ENCODE measurements around the gene ARIH1. TPM values are rescaled to one million over a fixed set of nuclear protein-coding genes. Genes with fewer than 3 reads are reported as not detected.
A peak's percentile ranks its signal among the peaks of the same experiment; 100 is the strongest.
"Not testable (repeated sequence)": the region's sequence is repeated elsewhere in the genome, so short reads cannot be mapped to it uniquely, and the experiment has no call there.

The ARIH1 gene
- total and polyA plus RNA-seq, 2 donors (not counting 1 experiment from before 2014, with no cell fraction given) = 27.9 to 199 TPM

DNA sequence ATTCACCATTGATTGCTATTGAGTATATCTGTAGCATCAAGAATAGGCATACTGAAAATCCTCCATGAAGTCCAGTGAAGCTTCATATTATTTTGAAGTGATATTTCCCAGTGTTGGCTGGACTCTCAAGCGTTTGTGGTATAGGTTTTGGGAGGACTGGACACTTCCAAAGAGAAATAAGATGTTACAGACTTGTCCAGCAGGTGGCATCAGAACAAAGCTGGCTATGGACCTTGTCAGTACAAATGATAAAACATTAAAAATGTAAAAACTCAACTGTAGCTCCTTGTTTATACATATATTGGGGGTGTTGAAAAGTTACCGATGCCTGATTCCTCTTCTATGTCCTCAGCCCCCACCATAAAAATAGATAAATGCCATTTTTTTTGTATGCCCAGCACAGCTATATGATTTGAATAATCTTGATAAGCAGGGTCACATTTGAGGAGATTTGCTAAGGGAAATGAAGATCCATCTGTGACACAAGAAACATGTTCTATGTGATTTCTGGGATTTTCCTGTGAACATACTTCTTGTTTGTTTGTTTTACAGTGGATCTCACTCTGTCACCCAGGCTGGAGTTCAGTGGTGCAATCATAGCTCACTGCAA is 125.8 kb downstream of the ARIH1 start:
- Histone ChIP-seq H3K4me1 (ENCODE audit: control insufficient read depth in 2 of 2, insufficient read depth in 2 of 2, low read length in 2 of 2) (no peaks in the 10 kb centered on the region), H3K79me2 (ENCODE audit: control insufficient read depth, insufficient read depth, low read length) (no peaks in the 10 kb centered on the region), H3K27me3 (replicated peaks in 1 of 4; ENCODE audit: control extremely low read depth in 1 of 4, control insufficient read depth in 3 of 4, insufficient read depth in 4 of 4, low read length in 3 of 4) (no peaks in the 10 kb centered on the region), H4K20me1 (ENCODE audit: control insufficient read depth, insufficient read depth, low read length, poor library complexity, severe bottlenecking) (no peaks in the 10 kb centered on the region), H3K9me3 (ENCODE audit: control extremely low read depth in 1 of 3, control insufficient read depth in 2 of 3, insufficient read depth in 1 of 3, low read length in 2 of 3) (no peaks in the 10 kb centered on the region), H2AFZ (ENCODE audit: insufficient read depth, low read depth, low read length, poor library complexity, severe bottlenecking) (no peak overlapping the region), H3K9ac (ENCODE audit: low read length) (no peak overlapping the region), H3K4me3 (ENCODE audit: control extremely low read depth in 1 of 5, extremely low read depth in 1 of 5, insufficient read depth in 1 of 5, low read depth in 2 of 5, low read length in 4 of 5) (no peak overlapping the region), H3K36me3 (replicated peaks in 1 of 2; ENCODE audit: control extremely low read depth in 1 of 2, control insufficient read depth in 1 of 2, extremely low read depth in 1 of 2, insufficient read depth in 2 of 2, low read length in 1 of 2) (no peaks in the 10 kb centered on the region), H3K27ac (ENCODE audit: low read length in 2 of 2) (no peak overlapping the region), H3K4me2 (replicated peaks; ENCODE audit: low read depth, low read length, poor library complexity, severe bottlenecking) (no peak overlapping the region)
- intact Hi-C loops (cut with micrococcal nuclease) = loop anchor here (5.0 kb wide), 1 partner anchor 87 kb away; the partner anchor contains the start of genes BBS4 and HIGD2B
- Mint-ChIP-seq H3K27ac (no peak overlapping the region), H3K9me3 (ENCODE audit: insufficient read depth) (no peaks in the 10 kb centered on the region), H3K4me1 (no peaks in the 10 kb centered on the region), H3K27me3 (peaks cover 5% of the 10 kb centered on the region), H3K4me3 (no peak overlapping the region)
- POLR2A ChIA-PET = no interaction called here
- CTCF ChIA-PET = interaction anchor here (0.7 to 3.7 kb wide), 20 partner anchors 9 to 675 kb away, joined by 3 to 19 read pairs (median 4); no protein-coding TSS in a partner anchor
- TF ChIP-seq EZH2 (IDR thresholded peaks at IDR 0.05; ENCODE audit: borderline replicate concordance, insufficient read depth, low read depth, low read length, poor library complexity, severe bottlenecking) = no peak
- TF ChIP-seq, protein P1, sequence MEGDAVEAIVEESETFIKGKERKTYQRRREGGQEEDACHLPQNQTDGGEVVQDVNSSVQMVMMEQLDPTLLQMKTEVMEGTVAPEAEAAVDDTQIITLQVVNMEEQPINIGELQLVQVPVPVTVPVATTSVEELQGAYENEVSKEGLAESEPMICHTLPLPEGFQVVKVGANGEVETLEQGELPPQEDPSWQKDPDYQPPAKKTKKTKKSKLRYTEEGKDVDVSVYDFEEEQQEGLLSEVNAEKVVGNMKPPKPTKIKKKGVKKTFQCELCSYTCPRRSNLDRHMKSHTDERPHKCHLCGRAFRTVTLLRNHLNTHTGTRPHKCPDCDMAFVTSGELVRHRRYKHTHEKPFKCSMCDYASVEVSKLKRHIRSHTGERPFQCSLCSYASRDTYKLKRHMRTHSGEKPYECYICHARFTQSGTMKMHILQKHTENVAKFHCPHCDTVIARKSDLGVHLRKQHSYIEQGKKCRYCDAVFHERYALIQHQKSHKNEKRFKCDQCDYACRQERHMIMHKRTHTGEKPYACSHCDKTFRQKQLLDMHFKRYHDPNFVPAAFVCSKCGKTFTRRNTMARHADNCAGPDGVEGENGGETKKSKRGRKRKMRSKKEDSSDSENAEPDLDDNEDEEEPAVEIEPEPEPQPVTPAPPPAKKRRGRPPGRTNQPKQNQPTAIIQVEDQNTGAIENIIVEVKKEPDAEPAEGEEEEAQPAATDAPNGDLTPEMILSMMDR (IDR thresholded peaks at IDR 0.05) = peak; percentile 79
- DNase-seq (peak; percentile 40), ATAC-seq (ENCODE audit: low read depth) (no peak)
- WGBS (ENCODE audit: insufficient coverage) = 0% methylated on average over 1 of the region's 2 CpGs

DNA sequence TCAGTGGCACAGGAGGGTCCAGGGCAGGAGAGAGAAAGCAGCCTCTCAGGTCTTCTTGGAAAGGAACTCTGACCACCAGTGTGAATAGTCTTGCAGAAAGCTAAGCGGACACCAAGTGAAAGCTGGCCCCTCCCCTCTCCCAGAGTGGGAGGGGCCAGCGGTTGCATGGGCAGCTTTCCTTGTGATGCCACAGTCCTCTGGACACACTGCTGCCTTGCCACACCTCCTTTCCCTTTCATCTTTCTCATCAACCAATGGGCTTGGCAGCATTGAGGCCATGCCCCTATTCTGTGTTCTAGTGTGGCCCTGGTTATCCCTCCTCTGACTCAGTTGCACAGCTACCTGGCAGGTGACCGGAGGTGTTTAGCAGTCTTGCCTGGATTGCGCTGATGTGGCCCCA is 130.7 kb downstream of the ARIH1 start:
- H3K4me2 ChIP-seq (replicated peaks; ENCODE audit: low read depth, low read length, poor library complexity, severe bottlenecking) = no peak overlapping the region
- 100% methylated on average over 3 of the region's 4 CpGs for WGBS (ENCODE audit: insufficient coverage)
- H3K79me2 ChIP-seq (ENCODE audit: control insufficient read depth, insufficient read depth, low read length) = no peaks in the 10 kb centered on the region
- Mint-ChIP-seq H3K9me3 (ENCODE audit: insufficient read depth) (no peaks in the 10 kb centered on the region), H3K4me1 (no peaks in the 10 kb centered on the region), H3K4me3 (no peak overlapping the region), H3K27me3 (peaks cover 5% of the 10 kb centered on the region), H3K27ac (no peak overlapping the region)
- H3K4me1 ChIP-seq (ENCODE audit: control insufficient read depth in 2 of 2, insufficient read depth in 2 of 2, low read length in 2 of 2) = no peaks in the 10 kb centered on the region
- intact Hi-C loops (cut with micrococcal nuclease) = loop anchor here (5.0 kb wide), 1 partner anchor 83 kb away; the partner anchor contains the start of genes BBS4 and HIGD2B
- H3K9ac ChIP-seq (ENCODE audit: low read length) = no peak overlapping the region
- TF ChIP-seq, protein P1 (IDR thresholded peaks at IDR 0.05) = no peak
- no peak for TF ChIP-seq EZH2 (IDR thresholded peaks at IDR 0.05; ENCODE audit: borderline replicate concordance, insufficient read depth, low read depth, low read length, poor library complexity, severe bottlenecking)
- ChIA-PET POLR2A (no interaction called here), CTCF (no interaction called here)
- H3K9me3 ChIP-seq (ENCODE audit: control extremely low read depth in 1 of 3, control insufficient read depth in 2 of 3, insufficient read depth in 1 of 3, low read length in 2 of 3) = no peaks in the 10 kb centered on the region
- DNase-seq (no peak), ATAC-seq (ENCODE audit: low read depth) (no peak)
- no peak overlapping the region for H2AFZ ChIP-seq (ENCODE audit: insufficient read depth, low read depth, low read length, poor library complexity, severe bottlenecking)
- H3K27ac ChIP-seq (ENCODE audit: low read length in 2 of 2) = no peak overlapping the region
- H3K4me3 ChIP-seq (ENCODE audit: control extremely low read depth in 1 of 5, extremely low read depth in 1 of 5, insufficient read depth in 1 of 5, low read depth in 2 of 5, low read length in 4 of 5) = no peak overlapping the region
- H3K27me3 ChIP-seq (replicated peaks in 1 of 4; ENCODE audit: control extremely low read depth in 1 of 4, control insufficient read depth in 3 of 4, insufficient read depth in 4 of 4, low read length in 3 of 4) = no peaks in the 10 kb centered on the region
- H3K36me3 ChIP-seq (replicated peaks in 1 of 2; ENCODE audit: control extremely low read depth in 1 of 2, control insufficient read depth in 1 of 2, extremely low read depth in 1 of 2, insufficient read depth in 2 of 2, low read length in 1 of 2) = no peaks in the 10 kb centered on the region
- no peaks in the 10 kb centered on the region for H4K20me1 ChIP-seq (ENCODE audit: control insufficient read depth, insufficient read depth, low read length, poor library complexity, severe bottlenecking)

DNA sequence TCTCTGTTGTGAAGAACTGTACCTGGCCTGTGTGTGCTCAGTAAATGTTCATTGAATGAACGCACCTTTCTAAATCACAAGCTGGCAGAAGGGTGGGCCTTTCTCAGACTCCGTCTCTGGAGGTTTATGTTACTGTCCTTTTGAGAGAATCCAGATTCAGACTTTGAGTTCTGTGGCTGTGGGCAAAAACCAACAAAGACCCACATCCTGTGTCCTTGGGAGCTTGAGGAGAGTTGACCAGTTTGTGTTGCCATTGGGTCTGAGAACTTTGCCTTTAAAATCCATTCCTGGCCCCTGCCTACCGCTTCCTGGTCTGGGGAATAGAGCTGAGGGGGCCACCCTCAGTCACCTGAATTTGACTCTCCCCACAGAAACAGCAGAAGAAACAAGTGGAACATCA is 134.0 kb downstream of the ARIH1 start:
- H3K4me1 ChIP-seq (ENCODE audit: control insufficient read depth in 2 of 2, insufficient read depth in 2 of 2, low read length in 2 of 2); intact Hi-C loops (cut with micrococcal nuclease); H3K9me3 Mint-ChIP-seq (ENCODE audit: insufficient read depth); H3K27me3 Mint-ChIP-seq; H3K79me2 ChIP-seq (ENCODE audit: control insufficient read depth, insufficient read depth, low read length); ATAC-seq (ENCODE audit: low read depth); H3K27ac Mint-ChIP-seq; H3K4me3 ChIP-seq (ENCODE audit: control extremely low read depth in 1 of 5, extremely low read depth in 1 of 5, insufficient read depth in 1 of 5, low read depth in 2 of 5, low read length in 4 of 5); H3K36me3 ChIP-seq (replicated peaks in 1 of 2; ENCODE audit: control extremely low read depth in 1 of 2, control insufficient read depth in 1 of 2, extremely low read depth in 1 of 2, insufficient read depth in 2 of 2, low read length in 1 of 2); H3K4me1 Mint-ChIP-seq; H3K27ac ChIP-seq (ENCODE audit: low read length in 2 of 2); POLR2A ChIA-PET; H4K20me1 ChIP-seq (ENCODE audit: control insufficient read depth, insufficient read depth, low read length, poor library complexity, severe bottlenecking); H3K27me3 ChIP-seq (replicated peaks in 1 of 4; ENCODE audit: control extremely low read depth in 1 of 4, control insufficient read depth in 3 of 4, insufficient read depth in 4 of 4, low read length in 3 of 4); H3K9me3 ChIP-seq (ENCODE audit: control extremely low read depth in 1 of 3, control insufficient read depth in 2 of 3, insufficient read depth in 1 of 3, low read length in 2 of 3); H3K4me2 ChIP-seq (replicated peaks; ENCODE audit: low read depth, low read length, poor library complexity, severe bottlenecking); H2AFZ ChIP-seq (ENCODE audit: insufficient read depth, low read depth, low read length, poor library complexity, severe bottlenecking); H3K4me3 Mint-ChIP-seq; DNase-seq; H3K9ac ChIP-seq (ENCODE audit: low read length): not testable (repeated sequence)
- CTCF ChIA-PET = interaction anchor here (0.7 kb wide), 1 partner anchor 10 kb away, joined by 3 read pairs; no protein-coding TSS in a partner anchor
- 100% methylated on average over 1 of the region's 3 CpGs for WGBS (ENCODE audit: insufficient coverage)

All from B cell (primary cell).